Progenitor cell of endocrine pancreas (in vitro differentiated cells): ENCODE data around the gene TBL1X. TPM values are rescaled to one million over a fixed set of nuclear protein-coding genes. Genes with fewer than 3 reads are reported as not detected.

ENCODE experiments used
- DNase-seq: peaks from one replicate; pipeline ENCODE4 v3.0.0; 2021; ENCODE audit warnings: low spot score; ENCODE audit not compliant: unreplicated experiment
- H3K27ac Mint-ChIP-seq: 2 replicates; pipeline ENCODE4 v1.8.0; 2021; ENCODE audit warnings: mild to moderate bottlenecking, moderate library complexity, mixed read lengths
- H3K27me3 Mint-ChIP-seq: 2 replicates; pipeline ENCODE4 v1.8.0; 2021; ENCODE audit warnings: mixed read lengths
- H3K36me3 Mint-ChIP-seq: 2 replicates; pipeline ENCODE4 v1.8.0; 2022; ENCODE audit warnings: mixed read lengths; ENCODE audit not compliant: insufficient read depth
- H3K4me1 Mint-ChIP-seq: 2 replicates; pipeline ENCODE4 v1.8.0; 2021; ENCODE audit warnings: low read depth, mixed read lengths
- H3K4me3 Mint-ChIP-seq: 2 replicates; pipeline ENCODE4 v1.8.0; 2021; ENCODE audit warnings: low read depth, mild to moderate bottlenecking, moderate library complexity, mixed read lengths
- H3K9me3 Mint-ChIP-seq: 2 replicates; pipeline ENCODE4 v1.8.0; 2021; ENCODE audit warnings: low read depth, mixed read lengths
- total RNA-seq: library from RNA; stranded (reverse); gene quantifications from 2 replicates; pipeline ENCODE4 v1.2.1, GENCODE V29; 2021
- TF ChIP-seq, protein P1 (sequence below): fragments of 200-600 bp; sonication (generic); IDR thresholded peaks from one replicate; pipeline ENCODE4 v1.5.0; 2021; ENCODE audit warnings: antibody characterized with exemption, mild to moderate bottlenecking; ENCODE audit not compliant: unreplicated experiment

The TBL1X gene
- total RNA-seq, 1 donor from 2014 or later = 42.7 TPM

DNA sequence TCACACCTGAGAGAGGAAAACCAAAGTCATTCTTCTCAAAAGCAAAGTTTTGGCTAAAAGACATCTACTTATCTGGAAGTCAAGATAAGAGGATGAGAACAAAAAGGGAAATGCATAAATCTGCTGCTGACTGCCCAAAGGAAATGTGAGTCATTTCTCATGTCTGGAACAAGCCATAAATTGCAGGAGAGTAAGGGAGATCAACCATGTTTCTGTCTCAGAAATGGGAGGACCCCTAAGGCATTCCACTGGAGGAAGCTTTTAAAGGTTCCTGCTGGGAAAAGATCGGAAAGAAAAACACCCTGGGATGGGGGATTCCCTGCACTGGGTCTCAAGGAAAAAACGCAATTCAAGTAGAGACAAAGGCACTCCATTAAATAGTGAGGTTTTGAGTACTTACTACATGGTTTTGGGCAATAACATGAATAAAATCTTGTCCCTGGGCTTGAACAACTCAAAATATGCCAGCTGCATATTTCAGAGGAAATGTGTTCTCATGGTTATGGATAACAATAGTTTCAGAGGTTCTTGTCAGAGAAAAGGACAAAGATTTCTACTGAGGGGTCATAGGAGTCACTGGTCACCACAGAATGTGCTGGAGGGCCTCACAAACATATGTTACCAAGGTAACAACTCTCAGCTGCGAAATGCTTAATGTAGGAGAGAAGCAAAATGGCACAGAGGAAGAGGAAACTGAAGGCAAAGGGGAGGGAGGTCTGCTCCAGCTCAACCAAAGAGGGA lies 281.5 kb downstream of the TBL1X start:
- Mint-ChIP-seq H3K27me3 (no peaks in the 10 kb centered on the region), H3K27ac (peak overlapping the region; percentile 39), H3K4me3 (no peak overlapping the region), H3K9me3 (peaks cover 13% of the 10 kb centered on the region), H3K36me3 (peaks cover 5% of the 10 kb centered on the region), H3K4me1 (peaks cover 4% of the 10 kb centered on the region)
- TF ChIP-seq, protein P1, sequence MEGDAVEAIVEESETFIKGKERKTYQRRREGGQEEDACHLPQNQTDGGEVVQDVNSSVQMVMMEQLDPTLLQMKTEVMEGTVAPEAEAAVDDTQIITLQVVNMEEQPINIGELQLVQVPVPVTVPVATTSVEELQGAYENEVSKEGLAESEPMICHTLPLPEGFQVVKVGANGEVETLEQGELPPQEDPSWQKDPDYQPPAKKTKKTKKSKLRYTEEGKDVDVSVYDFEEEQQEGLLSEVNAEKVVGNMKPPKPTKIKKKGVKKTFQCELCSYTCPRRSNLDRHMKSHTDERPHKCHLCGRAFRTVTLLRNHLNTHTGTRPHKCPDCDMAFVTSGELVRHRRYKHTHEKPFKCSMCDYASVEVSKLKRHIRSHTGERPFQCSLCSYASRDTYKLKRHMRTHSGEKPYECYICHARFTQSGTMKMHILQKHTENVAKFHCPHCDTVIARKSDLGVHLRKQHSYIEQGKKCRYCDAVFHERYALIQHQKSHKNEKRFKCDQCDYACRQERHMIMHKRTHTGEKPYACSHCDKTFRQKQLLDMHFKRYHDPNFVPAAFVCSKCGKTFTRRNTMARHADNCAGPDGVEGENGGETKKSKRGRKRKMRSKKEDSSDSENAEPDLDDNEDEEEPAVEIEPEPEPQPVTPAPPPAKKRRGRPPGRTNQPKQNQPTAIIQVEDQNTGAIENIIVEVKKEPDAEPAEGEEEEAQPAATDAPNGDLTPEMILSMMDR = no peak
- DNase-seq = no peak

DNA sequence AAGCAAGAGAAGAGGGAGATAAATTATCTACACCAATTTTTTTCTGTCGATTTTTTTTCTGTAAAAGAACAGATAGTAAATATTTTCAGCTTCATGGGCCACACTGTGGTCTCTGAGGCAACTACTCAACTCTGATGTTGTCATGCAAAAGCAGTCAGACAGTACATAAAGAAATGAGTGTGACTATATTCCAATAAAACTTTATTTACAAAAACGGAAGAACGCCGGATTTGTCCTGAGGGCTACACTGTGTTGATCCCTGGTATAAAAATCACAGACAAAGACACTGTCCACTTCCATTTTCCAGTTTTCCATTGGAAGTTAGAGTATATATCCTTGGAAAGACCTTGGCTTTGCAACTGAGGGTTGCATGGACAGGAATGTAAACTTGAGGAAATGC lies 282.8 kb downstream of the TBL1X start:
- H3K27me3 Mint-ChIP-seq = no peaks in the 10 kb centered on the region
- H3K4me1 Mint-ChIP-seq = peaks cover 4% of the 10 kb centered on the region
- H3K36me3 Mint-ChIP-seq = peaks cover 5% of the 10 kb centered on the region
- peaks cover 13% of the 10 kb centered on the region for H3K9me3 Mint-ChIP-seq
- TF ChIP-seq, protein P1 = no peak
- H3K27ac Mint-ChIP-seq = no peak overlapping the region
- no peak overlapping the region for H3K4me3 Mint-ChIP-seq
- DNase-seq = no peak

DNA sequence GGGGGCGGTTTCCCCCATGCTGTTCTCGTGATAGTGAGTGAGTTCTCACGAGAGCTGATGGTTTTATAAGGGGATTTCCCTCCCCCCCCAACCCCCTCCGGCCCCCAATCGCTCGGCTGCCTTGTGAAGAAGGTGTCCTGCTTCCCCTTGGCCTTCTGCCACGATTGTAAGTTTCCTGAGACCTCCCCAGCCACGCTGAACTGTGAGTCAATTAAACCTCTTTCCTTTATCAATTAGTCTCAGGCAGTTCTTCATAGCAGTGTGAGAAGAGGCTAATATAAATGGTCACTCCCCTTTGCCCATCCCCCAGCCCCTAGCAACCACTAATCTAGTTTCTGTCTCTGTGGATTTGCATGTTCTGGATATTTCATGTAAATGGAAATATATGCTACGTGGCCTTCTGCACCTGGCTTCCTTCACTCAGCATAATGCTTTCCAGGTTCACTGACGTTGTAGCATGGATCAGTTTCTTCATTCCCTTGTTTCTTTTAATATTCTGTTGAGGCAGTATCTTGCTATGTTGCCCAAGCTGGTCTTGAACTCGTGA lies 284.4 kb downstream of the TBL1X start:
- peaks cover 2% of the 10 kb centered on the region for H3K36me3 Mint-ChIP-seq
- peaks cover 10% of the 10 kb centered on the region for H3K9me3 Mint-ChIP-seq
- no peak overlapping the region for H3K4me3 Mint-ChIP-seq
- no peaks in the 10 kb centered on the region for H3K27me3 Mint-ChIP-seq
- TF ChIP-seq, protein P1 = no peak
- DNase-seq = no peak
- H3K27ac Mint-ChIP-seq = no peak overlapping the region
- H3K4me1 Mint-ChIP-seq = peaks cover 4% of the 10 kb centered on the region

DNA sequence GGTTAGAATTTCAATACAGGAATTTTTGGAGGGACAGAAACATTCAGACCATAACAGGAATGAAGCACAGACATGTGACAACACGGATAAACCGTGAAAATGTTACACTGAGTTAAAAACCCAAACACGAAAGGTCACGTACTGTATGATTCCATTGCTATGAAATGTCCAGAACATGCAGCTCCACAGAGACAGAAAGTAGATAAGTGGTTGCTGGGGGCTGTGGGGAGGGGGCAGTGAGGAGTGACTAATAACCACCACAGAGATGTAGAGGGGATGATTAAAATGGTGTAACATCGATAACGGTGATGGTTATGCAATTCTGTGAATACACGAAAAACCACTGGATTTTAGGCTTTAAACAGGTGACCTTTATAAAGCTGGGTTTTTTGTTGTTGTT lies 292.5 kb downstream of the TBL1X start:
- TF ChIP-seq, protein P1 = no peak
- no peak for DNase-seq
- no peak overlapping the region for H3K27ac Mint-ChIP-seq
- no peaks in the 10 kb centered on the region for H3K36me3 Mint-ChIP-seq
- peaks cover 3% of the 10 kb centered on the region for H3K9me3 Mint-ChIP-seq
- no peaks in the 10 kb centered on the region for H3K4me1 Mint-ChIP-seq
- H3K27me3 Mint-ChIP-seq = no peaks in the 10 kb centered on the region
- no peak overlapping the region for H3K4me3 Mint-ChIP-seq

DNA sequence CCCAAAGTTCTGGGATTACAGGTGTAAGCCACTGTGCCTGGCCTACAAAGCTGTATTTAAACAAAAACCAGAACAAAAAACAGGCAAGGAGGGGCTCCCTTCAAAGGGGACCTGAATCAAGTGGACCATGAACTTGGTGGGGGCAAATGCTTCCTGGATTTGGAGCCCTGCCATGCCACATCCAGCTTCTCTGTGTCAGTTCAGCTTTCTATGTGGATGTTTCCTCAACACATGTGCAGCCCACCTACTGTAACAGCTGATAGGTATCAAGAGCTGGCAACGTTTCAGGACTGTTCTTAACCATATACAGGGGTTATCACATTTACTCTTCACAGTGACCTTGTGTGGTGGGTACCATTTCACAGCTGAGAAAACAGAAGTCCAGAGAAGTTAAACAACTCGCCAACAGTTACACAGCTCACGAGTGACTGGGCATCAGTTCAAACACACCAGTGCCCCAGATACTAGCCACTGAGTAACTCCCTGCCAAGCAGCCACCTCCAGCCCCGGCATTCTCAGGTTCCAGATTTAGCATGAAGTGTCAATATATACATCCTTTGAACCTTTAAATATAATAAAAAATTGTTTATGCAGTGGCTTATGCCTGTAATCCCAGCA lies 293.3 kb downstream of the TBL1X start:
- Mint-ChIP-seq H3K36me3 (no peaks in the 10 kb centered on the region), H3K27me3 (no peaks in the 10 kb centered on the region), H3K4me1 (no peaks in the 10 kb centered on the region), H3K9me3 (peaks cover 3% of the 10 kb centered on the region), H3K27ac (no peak overlapping the region), H3K4me3 (no peak overlapping the region)
- TF ChIP-seq, protein P1 = no peak
- DNase-seq = no peak
